Nephron progenitor cell (in vitro differentiated cells): ENCODE results near the gene TSHZ2.
"Not testable (repeated sequence)": the region's sequence is repeated elsewhere in the genome, so short reads cannot be mapped to it uniquely, and the experiment has no call there.

Experiments used
- DNase-seq: peaks from one replicate; pipeline ENCODE4 v3.0.0; 2021
- H3K27ac Mint-ChIP-seq: 2 replicates; pipeline ENCODE4 v1.8.0; 2021; ENCODE audit warnings: mild to moderate bottlenecking, moderate library complexity, mixed read lengths
- H3K27me3 Mint-ChIP-seq: 2 replicates; pipeline ENCODE4 v1.8.0; 2021; ENCODE audit warnings: mild to moderate bottlenecking, low read depth, mixed read lengths; ENCODE audit not compliant: poor library complexity
- H3K36me3 Mint-ChIP-seq: 2 replicates; pipeline ENCODE4 v1.8.0; 2021; ENCODE audit warnings: low read depth, mixed read lengths
- H3K4me1 Mint-ChIP-seq: 2 replicates; pipeline ENCODE4 v1.8.0; 2021; ENCODE audit warnings: mixed read lengths
- H3K4me3 Mint-ChIP-seq: 2 replicates; pipeline ENCODE4 v1.8.0; 2021; ENCODE audit warnings: mild to moderate bottlenecking, moderate library complexity, mixed read lengths
- H3K9me3 Mint-ChIP-seq: 2 replicates; pipeline ENCODE4 v1.8.0; 2021; ENCODE audit warnings: mild to moderate bottlenecking, moderate library complexity, mixed read lengths
- TF ChIP-seq, protein P1 (sequence below): fragments of 200-600 bp; sonication (generic); IDR thresholded peaks from 2 replicates; pipeline ENCODE4 v1.5.0; 2021; ENCODE audit warnings: antibody characterized with exemption

Gene TSHZ2

GRCh38 chr20:53524589-53525312 is 552.6 kb downstream of the TSHZ2 start:
- Mint-ChIP-seq H3K4me1 (peaks cover 8% of the 10 kb centered on the region), H3K9me3 (no peaks in the 10 kb centered on the region), H3K27ac (no peak overlapping the region), H3K36me3 (no peaks in the 10 kb centered on the region), H3K4me3 (no peak overlapping the region), H3K27me3 (peaks cover 5% of the 10 kb centered on the region)
- peak; percentile 19 for DNase-seq
- TF ChIP-seq, protein P1, sequence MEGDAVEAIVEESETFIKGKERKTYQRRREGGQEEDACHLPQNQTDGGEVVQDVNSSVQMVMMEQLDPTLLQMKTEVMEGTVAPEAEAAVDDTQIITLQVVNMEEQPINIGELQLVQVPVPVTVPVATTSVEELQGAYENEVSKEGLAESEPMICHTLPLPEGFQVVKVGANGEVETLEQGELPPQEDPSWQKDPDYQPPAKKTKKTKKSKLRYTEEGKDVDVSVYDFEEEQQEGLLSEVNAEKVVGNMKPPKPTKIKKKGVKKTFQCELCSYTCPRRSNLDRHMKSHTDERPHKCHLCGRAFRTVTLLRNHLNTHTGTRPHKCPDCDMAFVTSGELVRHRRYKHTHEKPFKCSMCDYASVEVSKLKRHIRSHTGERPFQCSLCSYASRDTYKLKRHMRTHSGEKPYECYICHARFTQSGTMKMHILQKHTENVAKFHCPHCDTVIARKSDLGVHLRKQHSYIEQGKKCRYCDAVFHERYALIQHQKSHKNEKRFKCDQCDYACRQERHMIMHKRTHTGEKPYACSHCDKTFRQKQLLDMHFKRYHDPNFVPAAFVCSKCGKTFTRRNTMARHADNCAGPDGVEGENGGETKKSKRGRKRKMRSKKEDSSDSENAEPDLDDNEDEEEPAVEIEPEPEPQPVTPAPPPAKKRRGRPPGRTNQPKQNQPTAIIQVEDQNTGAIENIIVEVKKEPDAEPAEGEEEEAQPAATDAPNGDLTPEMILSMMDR = no peak

- Mint-ChIP-seq H3K27me3 (peaks cover 8% of the 10 kb centered on the region), H3K27ac (peak overlapping the region; percentile 46), H3K9me3 (no peaks in the 10 kb centered on the region), H3K4me1 (peaks cover 8% of the 10 kb centered on the region), H3K36me3 (no peaks in the 10 kb centered on the region), H3K4me3 (no peak overlapping the region)
- TF ChIP-seq, protein P1 = no peak
- DNase-seq = no peak
These were observed 555.0 kb downstream of the TSHZ2 start for GRCh38 chr20:53527196-53527595.

- Mint-ChIP-seq H3K9me3 (no peaks in the 10 kb centered on the region), H3K4me1 (peaks cover 8% of the 10 kb centered on the region), H3K27me3 (peaks cover 9% of the 10 kb centered on the region), H3K27ac (no peak overlapping the region), H3K36me3 (no peaks in the 10 kb centered on the region), H3K4me3 (no peak overlapping the region)
- DNase-seq = no peak
- TF ChIP-seq, protein P1 = no peak
These were observed 557.5 kb downstream of the TSHZ2 start for GRCh38 chr20:53529658-53530057.

- H3K4me1 Mint-ChIP-seq = peaks cover 8% of the 10 kb centered on the region
- H3K9me3 Mint-ChIP-seq = no peaks in the 10 kb centered on the region
- H3K27ac Mint-ChIP-seq = no peak overlapping the region
- no peak for DNase-seq
- TF ChIP-seq, protein P1 = no peak
- H3K4me3 Mint-ChIP-seq = no peak overlapping the region
- peaks cover 11% of the 10 kb centered on the region for H3K27me3 Mint-ChIP-seq
- H3K36me3 Mint-ChIP-seq = no peaks in the 10 kb centered on the region
These were observed 558.3 kb downstream of the TSHZ2 start for GRCh38 chr20:53530440-53530839.

- H3K4me1 Mint-ChIP-seq, DNase-seq, H3K27ac Mint-ChIP-seq, H3K9me3 Mint-ChIP-seq, H3K4me3 Mint-ChIP-seq, H3K36me3 Mint-ChIP-seq: not testable (repeated sequence)
- peaks cover 11% of the 10 kb centered on the region for H3K27me3 Mint-ChIP-seq
These were observed 560.6 kb downstream of the TSHZ2 start for GRCh38 chr20:53532654-53533312.

- no peak overlapping the region for H3K4me3 Mint-ChIP-seq
- DNase-seq = no peak
- peaks cover 2% of the 10 kb centered on the region for H3K4me1 Mint-ChIP-seq
- H3K27me3 Mint-ChIP-seq = peaks cover 11% of the 10 kb centered on the region
- TF ChIP-seq, protein P1 = no peak
- no peaks in the 10 kb centered on the region for H3K9me3 Mint-ChIP-seq
- no peak overlapping the region for H3K27ac Mint-ChIP-seq
- H3K36me3 Mint-ChIP-seq = no peaks in the 10 kb centered on the region
These were observed 561.3 kb downstream of the TSHZ2 start for GRCh38 chr20:53533500-53533899.
